Measurements from ENCODE around the gene SCFD2.

SCFD2 gene

GRCh38 chr4:52957220-52957686 is 408.6 kb downstream of the SCFD2 start:
- DNase-seq (ENCODE audit: low read depth in 2 of 2), result no peak

GRCh38 chr4:52956691-52957090 is 409.2 kb downstream of the SCFD2 start:
- no peak for DNase-seq (ENCODE audit: low read depth in 2 of 2)

- no peak for DNase-seq (ENCODE audit: low read depth in 2 of 2)
These were observed 411.2 kb downstream of the SCFD2 start for GRCh38 chr4:52954560-52955170.

- DNase-seq (ENCODE audit: low read depth in 2 of 2), result no peak
These were observed 413.3 kb downstream of the SCFD2 start for GRCh38 chr4:52952540-52952939.

- no peak for DNase-seq (ENCODE audit: low read depth in 2 of 2)
These were observed 414.8 kb downstream of the SCFD2 start for GRCh38 chr4:52951016-52951415.

GRCh38 chr4:52950226-52950625 is 415.6 kb downstream of the SCFD2 start:
- DNase-seq (ENCODE audit: low read depth in 2 of 2), result no peak

GRCh38 chr4:52949336-52949735 is 416.5 kb downstream of the SCFD2 start:
- DNase-seq (ENCODE audit: low read depth in 2 of 2), result no peak

GRCh38 chr4:52948057-52948423 is 417.8 kb downstream of the SCFD2 start:
- no peak for DNase-seq (ENCODE audit: low read depth in 2 of 2)

GRCh38 chr4:52947401-52948056 is 418.3 kb downstream of the SCFD2 start:
- no peak for DNase-seq (ENCODE audit: low read depth in 2 of 2)

- no peak for DNase-seq (ENCODE audit: low read depth in 2 of 2)
These were observed 419.0 kb downstream of the SCFD2 start for GRCh38 chr4:52946855-52947254.

- DNase-seq (ENCODE audit: low read depth in 2 of 2), result no peak
These were observed 419.9 kb downstream of the SCFD2 start for GRCh38 chr4:52945982-52946381.

- no peak for DNase-seq (ENCODE audit: low read depth in 2 of 2)
These were observed 420.4 kb downstream of the SCFD2 start for GRCh38 chr4:52945326-52945898.

GRCh38 chr4:52943677-52944076 is 422.2 kb downstream of the SCFD2 start:
- DNase-seq (ENCODE audit: low read depth in 2 of 2), result no peak

- no peak for DNase-seq (ENCODE audit: low read depth in 2 of 2)
These were observed 422.9 kb downstream of the SCFD2 start for GRCh38 chr4:52942936-52943335.

- DNase-seq (ENCODE audit: low read depth in 2 of 2), result no peak
These were observed 424.4 kb downstream of the SCFD2 start for GRCh38 chr4:52941450-52941849.

- DNase-seq (ENCODE audit: low read depth in 2 of 2), result no peak
These were observed 426.1 kb downstream of the SCFD2 start for GRCh38 chr4:52939739-52940138.

GRCh38 chr4:52939325-52939724 is 426.5 kb downstream of the SCFD2 start:
- no peak for DNase-seq (ENCODE audit: low read depth in 2 of 2)

- no peak for DNase-seq (ENCODE audit: low read depth in 2 of 2)
These were observed 428.0 kb downstream of the SCFD2 start for GRCh38 chr4:52937829-52938228.

GRCh38 chr4:52936729-52937128 is 429.1 kb downstream of the SCFD2 start:
- no peak for DNase-seq (ENCODE audit: low read depth in 2 of 2)

GRCh38 chr4:52935317-52935716 is 430.5 kb downstream of the SCFD2 start:
- no peak for DNase-seq (ENCODE audit: low read depth in 2 of 2)

GRCh38 chr4:52933738-52934137 is 432.1 kb downstream of the SCFD2 start:
- no peak for DNase-seq (ENCODE audit: low read depth in 2 of 2)

GRCh38 chr4:52932591-52933470 is 433.0 kb downstream of the SCFD2 start:
- no peak for DNase-seq (ENCODE audit: low read depth in 2 of 2)

Measured in stimulated activated CD8-positive, alpha-beta memory T cell treated with anti-CD3 and anti-CD28 coated beads, Interleukin-7, amount 100 ng/mL, for 1 hour (primary cell).